Fibroblast of mammary gland (primary cell): ENCODE results near the gene AP5Z1.

Experiments used
- DNase-seq: peaks from one replicate; pipeline ENCODE4 v3.0.0-alpha.2; 2010; ENCODE audit warnings: low read depth
- H3K4me3 ChIP-seq: 2 replicates; pipeline ENCODE4 v1.5.1; 2011; ENCODE audit warnings: low read depth, mild to moderate bottlenecking, low read length, moderate library complexity; ENCODE audit not compliant: control insufficient read depth
- TF ChIP-seq, protein P1 (sequence below): conservative IDR thresholded peaks from 2 replicates; pipeline ENCODE4 v1.5.1; 2011; ENCODE audit warnings: low read depth, low read length, inconsistent platforms; ENCODE audit not compliant: control insufficient read depth, insufficient read depth

Gene AP5Z1

DNA sequence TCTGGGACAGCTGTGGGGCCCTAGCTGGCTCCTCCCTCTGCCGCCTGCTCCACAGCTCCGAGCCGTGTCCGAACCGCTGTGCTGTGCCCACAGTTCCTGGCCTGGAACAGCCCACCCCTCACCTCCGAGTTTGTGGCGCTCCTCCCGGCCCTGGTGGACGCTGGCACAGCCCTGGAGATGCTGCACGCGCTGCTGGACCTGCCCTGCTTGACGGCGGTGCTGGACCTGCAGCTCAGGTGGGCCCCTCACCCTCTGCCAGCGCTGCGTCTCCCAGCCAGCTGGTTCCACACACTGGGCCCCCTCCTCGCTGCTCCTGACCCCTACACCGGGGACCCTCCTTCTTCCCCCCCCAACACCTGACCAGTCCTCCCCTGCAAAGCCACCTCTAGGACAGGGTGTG, 12.1 kb downstream of the AP5Z1 start:
- TF ChIP-seq, protein P1, sequence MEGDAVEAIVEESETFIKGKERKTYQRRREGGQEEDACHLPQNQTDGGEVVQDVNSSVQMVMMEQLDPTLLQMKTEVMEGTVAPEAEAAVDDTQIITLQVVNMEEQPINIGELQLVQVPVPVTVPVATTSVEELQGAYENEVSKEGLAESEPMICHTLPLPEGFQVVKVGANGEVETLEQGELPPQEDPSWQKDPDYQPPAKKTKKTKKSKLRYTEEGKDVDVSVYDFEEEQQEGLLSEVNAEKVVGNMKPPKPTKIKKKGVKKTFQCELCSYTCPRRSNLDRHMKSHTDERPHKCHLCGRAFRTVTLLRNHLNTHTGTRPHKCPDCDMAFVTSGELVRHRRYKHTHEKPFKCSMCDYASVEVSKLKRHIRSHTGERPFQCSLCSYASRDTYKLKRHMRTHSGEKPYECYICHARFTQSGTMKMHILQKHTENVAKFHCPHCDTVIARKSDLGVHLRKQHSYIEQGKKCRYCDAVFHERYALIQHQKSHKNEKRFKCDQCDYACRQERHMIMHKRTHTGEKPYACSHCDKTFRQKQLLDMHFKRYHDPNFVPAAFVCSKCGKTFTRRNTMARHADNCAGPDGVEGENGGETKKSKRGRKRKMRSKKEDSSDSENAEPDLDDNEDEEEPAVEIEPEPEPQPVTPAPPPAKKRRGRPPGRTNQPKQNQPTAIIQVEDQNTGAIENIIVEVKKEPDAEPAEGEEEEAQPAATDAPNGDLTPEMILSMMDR, result no peak
- H3K4me3 ChIP-seq, result no peak overlapping the region
- DNase-seq, result no peak

DNA sequence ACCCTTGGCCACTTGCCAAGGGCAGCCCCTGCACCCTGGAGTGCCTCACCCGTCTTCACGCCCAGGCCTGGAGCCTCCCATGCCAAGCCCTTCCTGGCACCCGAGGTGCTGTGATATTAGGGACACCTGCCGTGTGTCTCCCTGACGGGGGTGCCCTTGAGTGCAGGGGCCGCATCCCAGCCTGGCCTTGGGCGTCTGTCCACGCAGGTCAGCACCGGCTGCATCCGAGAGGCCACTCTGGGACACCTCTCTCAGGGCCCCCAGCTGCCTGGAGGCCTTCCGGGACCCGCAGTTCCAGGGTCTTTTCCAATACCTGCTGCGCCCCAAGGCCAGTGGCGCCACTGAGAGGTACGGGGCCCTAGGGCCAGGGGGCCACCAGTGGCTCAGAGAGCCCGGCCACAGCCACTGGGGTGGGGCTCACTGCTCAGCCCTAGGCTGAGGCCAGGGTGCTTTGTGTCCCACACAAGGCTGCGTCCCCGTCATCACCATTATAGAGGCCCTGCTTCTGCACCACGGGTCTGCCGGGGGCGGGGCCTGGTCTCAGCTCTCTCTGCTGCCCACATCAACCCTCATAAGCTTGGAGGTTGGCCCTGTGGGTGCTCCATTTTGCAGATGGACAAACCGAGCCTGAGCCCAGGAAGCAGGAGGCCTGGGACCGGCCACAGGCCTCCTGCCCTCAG, 12.7 kb downstream of the AP5Z1 start:
- DNase-seq, result no peak
- H3K4me3 ChIP-seq, result no peak overlapping the region
- TF ChIP-seq, protein P1, result no peak

DNA sequence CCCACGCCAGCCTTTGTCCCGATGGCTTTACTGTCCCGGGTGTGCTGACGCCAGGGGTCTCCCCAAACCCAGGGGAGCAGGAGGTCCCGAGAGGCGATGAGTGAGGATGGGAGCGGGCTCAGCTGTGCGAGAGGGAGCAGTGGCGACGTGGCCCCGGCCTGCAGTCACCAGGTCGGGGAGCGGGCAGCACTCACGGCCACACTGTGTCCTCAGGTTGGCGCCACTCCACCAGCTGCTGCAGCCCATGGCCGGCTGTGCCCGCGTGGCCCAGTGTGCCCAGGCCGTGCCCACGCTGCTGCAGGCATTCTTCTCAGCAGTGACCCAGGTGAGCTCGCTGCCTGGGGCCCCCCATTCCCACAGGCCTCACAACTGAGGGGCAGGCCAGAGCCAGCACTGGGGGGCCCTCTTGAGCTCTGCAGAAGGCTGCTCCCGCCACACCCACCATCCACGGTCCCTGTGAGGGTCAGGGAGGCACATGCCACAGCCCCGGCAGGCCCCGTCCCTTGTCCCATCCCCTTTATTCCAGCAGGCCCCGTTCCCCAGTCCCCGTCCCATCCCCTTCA, 13.3 kb downstream of the AP5Z1 start:
- H3K4me3 ChIP-seq, result no peak overlapping the region
- no peak for DNase-seq
- TF ChIP-seq, protein P1, result no peak

DNA sequence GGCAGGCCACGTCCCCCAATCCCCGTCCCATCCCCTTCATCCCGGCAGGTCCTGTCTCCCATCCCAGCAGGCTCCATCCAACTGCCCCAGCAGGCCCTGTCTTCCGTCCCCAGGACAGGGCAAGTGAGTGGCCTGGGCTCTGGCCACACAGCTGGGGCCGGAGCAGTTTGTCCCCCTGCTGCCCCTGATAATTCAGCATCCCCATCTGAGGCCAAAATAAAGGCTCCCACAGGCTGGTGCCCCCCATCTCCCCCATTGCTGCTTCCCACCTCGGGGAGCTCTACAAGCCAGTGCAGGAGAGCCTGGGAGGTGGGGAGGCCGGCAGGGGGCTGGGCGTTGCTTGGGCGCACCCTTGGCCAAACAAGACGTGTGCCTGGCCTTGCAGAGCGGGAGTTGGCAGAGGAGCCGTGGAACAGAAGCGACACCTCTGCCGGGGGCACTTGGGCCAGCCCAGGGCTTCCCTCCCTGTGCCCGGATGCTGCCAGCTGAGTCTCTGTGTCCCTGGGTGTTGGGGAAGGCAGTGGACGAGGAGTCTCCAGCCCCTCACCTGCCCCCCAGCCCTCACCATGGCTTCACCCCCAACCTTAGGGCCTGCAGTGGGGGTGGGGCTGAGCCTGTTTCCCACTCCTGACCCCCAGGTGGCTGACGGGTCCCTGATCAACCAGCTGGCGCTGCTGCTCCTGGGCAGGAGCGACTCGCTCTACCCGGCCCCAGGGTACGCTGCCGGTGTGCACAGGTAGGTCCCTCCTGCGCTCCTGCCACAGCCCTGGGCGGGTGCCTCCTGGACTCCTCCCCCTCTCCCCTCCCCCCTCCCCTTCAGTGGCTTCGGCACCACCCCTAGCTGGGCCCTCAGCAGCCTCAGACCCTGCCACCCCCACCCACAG, 14.0 kb downstream of the AP5Z1 start:
- TF ChIP-seq, protein P1, result no peak
- DNase-seq, result no peak
- no peak overlapping the region for H3K4me3 ChIP-seq

DNA sequence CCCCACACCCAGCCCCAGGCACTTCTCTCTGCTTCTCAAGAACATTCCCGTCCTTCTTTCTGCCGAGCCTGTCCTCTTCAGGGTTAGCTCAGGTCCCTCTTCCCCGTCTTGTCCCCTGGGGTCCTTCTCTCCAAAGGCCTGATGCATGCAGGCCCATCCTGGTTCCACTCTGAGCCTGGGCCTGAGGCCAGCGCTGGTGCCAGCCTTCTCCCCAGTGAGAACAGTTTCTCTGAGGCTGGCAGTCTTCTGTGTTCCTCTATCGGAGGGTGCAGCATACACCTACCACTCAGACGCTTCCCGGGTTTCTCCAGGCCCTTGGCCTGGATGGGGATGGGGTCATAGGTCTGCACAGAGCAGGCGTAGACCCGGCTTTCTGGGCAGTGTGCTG, 14.6 kb downstream of the AP5Z1 start:
- TF ChIP-seq, protein P1, result no peak

DNA sequence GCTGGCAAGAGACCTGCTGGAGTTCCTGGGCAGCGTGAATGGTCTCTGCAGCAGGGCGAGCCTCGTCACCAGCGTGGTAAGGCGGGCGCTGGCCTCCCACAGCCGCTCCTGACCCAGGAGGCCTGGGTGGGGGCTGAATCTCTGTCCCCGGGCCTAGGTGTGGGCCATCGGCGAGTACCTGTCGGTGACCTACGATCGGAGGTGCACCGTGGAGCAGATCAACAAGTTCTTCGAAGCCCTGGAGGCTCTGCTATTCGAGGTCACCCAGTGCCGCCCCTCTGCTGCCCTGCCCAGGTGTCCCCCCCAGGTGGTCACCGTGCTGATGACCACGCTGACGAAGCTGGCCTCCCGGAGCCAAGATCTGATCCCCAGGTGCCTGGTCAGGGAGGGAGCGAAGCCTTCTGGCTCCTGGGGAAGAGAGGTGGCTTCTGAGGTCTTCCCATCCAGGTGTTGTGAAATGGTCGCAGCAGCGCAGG, 15.1 kb downstream of the AP5Z1 start:
- DNase-seq, result no peak
- TF ChIP-seq, protein P1, result no peak
- no peak overlapping the region for H3K4me3 ChIP-seq

More for the DNA sequence above, 14.6 kb downstream of the AP5Z1 start:
- no peak overlapping the region for H3K4me3 ChIP-seq
- no peak for DNase-seq
